Immature natural killer cell (primary cell): ENCODE results near the gene EPHB2. TPM values are rescaled to one million over a fixed set of nuclear protein-coding genes. Genes with fewer than 3 reads are reported as not detected.
"Not testable (repeated sequence)": the region's sequence is repeated elsewhere in the genome, so short reads cannot be mapped to it uniquely, and the experiment has no call there.

Experiments
- DNase-seq, 3 donors: peaks; one replicate each; pipeline ENCODE4 v3.0.0; 2022; ENCODE audit warnings: mixed read lengths in 1 of 3
- H3K27ac Mint-ChIP-seq, 6 donors: one replicate each; pipeline ENCODE4 v1.8.0; 2020; ENCODE audit warnings: mixed read lengths in 6 of 6, mild to moderate bottlenecking in 5 of 6, inconsistent platforms in 4 of 6, moderate library complexity in 3 of 6
- H3K27me3 Mint-ChIP-seq, 3 donors: one replicate each; pipeline ENCODE4 v1.8.0; 2020 to 2021; ENCODE audit warnings: low read depth in 3 of 3, mild to moderate bottlenecking in 3 of 3, mixed read lengths in 3 of 3, moderate library complexity in 3 of 3, inconsistent platforms in 1 of 3
- H3K36me3 Mint-ChIP-seq, 3 donors: one replicate each; pipeline ENCODE4 v1.8.0; 2020; ENCODE audit warnings: mixed read lengths in 3 of 3, inconsistent platforms in 2 of 3, mild to moderate bottlenecking in 2 of 3
- H3K4me1 Mint-ChIP-seq, 2 donors: one replicate each; pipeline ENCODE4 v1.8.0; 2020; ENCODE audit warnings: inconsistent platforms in 2 of 2, mild to moderate bottlenecking in 2 of 2, mixed read lengths in 2 of 2, moderate library complexity in 1 of 2
- H3K4me3 Mint-ChIP-seq, 5 donors: one replicate each; pipeline ENCODE4 v1.8.0; 2020; ENCODE audit warnings: mild to moderate bottlenecking in 5 of 5, mixed read lengths in 5 of 5, inconsistent platforms in 3 of 5, moderate library complexity in 3 of 5
- H3K9me3 Mint-ChIP-seq, 6 donors: one replicate each; pipeline ENCODE4 v1.8.0; 2020; ENCODE audit warnings: mild to moderate bottlenecking in 6 of 6, mixed read lengths in 6 of 6, inconsistent platforms in 4 of 6, moderate library complexity in 3 of 6
- polyA plus RNA-seq, 3 donors: library from polyadenylated mRNA; unstranded; fragments of 300-500 nt; fragmentation: Illumina TruSeq; gene quantifications; one replicate each; pipeline ENCODE4 v1.2.3, GENCODE V29; 2021

Gene EPHB2
- polyA plus RNA-seq, 3 donors from 2014 or later = not detected

DNA sequence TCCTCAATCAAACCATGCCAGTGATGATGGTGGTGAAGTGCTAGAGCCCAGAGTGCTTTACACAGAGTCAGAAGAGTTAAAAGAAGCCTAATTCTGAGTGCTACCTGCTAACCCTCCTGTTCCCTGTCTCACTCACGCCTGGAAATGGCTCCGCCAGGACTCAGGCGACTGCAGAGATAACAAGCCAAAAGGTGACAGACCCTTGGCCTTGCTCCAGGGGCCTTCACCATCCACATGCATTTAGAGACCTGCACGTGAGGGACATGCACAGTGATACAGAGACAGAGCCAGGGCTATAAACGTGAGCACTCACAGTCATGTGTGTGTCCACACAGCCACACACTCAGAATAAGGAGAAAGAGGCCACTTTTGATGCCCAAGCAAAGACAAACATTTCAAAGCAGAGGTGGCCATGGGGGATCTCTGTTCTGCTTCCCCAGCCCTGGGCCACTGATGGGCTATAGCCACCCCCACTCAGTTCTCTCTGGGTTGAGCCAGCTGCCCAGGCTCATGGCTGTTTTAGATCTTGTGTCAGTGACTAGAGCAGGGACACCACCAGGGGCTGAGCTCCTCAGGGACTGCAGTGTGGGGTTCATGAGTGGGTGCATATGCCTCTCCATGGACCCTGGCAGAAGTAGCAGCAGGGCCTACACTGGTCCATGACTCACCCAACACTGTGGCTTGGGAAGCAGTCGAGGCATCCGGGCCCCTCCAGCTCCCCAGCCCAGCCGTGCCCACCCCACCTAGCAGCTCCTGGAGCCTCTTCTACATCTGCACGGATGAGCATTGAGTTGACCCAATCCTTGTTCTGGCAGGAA is 117.2 kb downstream of the EPHB2 start:
- no peak overlapping the region for H3K4me3 Mint-ChIP-seq
- H3K27ac Mint-ChIP-seq = no peak overlapping the region
- peaks cover 0 to 1% (median 0%) of the 10 kb centered on the region in 6 donors for H3K9me3 Mint-ChIP-seq
- H3K4me1 Mint-ChIP-seq = no peaks in the 10 kb centered on the region
- no peak for DNase-seq
- H3K36me3 Mint-ChIP-seq = no peaks in the 10 kb centered on the region
- peaks cover 1 to 5% (median 3%) of the 10 kb centered on the region in 3 donors for H3K27me3 Mint-ChIP-seq

DNA sequence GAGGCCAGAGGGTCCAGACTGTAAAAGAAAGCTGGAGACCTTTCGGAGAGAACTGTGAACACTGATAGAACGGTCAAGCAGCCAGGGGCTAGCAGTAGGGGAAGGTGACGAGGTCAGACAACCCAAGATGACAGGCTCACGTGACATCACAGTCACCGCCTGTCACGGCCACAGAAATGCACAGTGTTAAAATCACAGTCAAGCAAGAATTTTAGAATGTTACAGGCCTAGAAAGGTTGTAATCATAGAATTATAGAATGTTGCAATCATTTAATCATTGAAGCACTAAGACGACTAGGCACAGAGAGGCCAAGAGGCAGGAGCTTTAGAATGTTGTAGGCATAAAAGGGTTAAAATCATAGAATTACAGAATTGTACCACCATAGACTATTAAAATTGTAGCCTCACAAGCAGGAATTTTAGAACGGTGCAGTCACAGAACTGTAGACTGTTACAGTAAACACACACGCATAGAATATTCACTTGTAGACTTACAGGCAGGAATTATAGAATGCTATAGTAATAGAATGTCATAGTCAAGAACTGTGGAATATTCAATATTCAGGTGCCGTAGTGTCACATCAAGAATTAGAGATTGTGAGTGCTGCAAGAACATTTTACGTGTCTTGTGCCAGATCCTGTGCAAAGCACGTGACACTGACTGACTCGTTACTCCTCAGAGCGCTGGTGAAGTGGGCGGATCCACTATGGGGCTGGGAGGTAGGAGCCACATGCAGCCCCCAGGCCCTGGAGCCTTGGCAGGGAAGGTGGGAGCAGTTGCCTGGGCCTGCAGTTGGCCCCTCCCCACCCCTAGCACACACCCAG is 118.1 kb downstream of the EPHB2 start:
- Mint-ChIP-seq H3K36me3 (no peaks in the 10 kb centered on the region), H3K27ac (no peak overlapping the region), H3K9me3 (no peaks in the 10 kb centered on the region), H3K4me1 (no peaks in the 10 kb centered on the region), H3K4me3 (no peak overlapping the region), H3K27me3 (peaks cover 1 to 5% (median 4%) of the 10 kb centered on the region in 3 donors)
- no peak for DNase-seq

DNA sequence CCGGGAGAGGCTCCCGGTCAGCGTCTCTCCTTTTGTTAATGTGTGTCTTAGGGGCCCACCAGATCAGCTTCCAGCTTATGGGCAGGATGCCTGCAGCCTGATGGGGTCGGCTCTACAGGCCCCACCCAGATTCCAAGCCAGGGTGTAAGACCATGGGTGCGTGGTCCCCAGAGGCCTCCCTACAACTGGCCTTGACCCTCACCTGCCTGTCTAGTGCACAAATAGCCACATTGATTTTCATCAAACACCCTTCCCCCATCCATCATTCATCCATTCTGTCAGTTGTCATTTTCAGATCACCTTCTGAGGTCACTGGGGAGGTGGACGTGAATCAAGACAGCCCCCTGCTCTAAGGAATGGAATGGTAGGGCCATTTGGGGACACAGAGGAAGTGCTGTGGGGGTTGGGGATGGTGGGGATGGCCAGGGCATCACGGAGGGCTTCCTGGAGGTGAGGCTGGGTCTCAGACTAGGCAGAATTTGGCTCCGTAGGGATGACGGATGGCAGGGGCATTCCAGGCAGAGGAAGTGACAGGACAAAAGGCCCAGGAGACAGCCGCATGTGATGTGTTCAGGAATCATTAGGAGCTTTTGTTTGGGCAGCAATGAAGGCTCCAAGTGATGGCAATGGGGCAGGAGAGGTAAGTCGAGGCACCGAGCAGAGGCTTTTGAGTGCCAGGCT is 118.8 kb downstream of the EPHB2 start:
- Mint-ChIP-seq H3K9me3 (no peaks in the 10 kb centered on the region), H3K36me3 (no peaks in the 10 kb centered on the region), H3K4me1 (no peaks in the 10 kb centered on the region), H3K27me3 (peaks cover 1 to 5% (median 4%) of the 10 kb centered on the region in 3 donors), H3K27ac (no peak overlapping the region), H3K4me3 (no peak overlapping the region)
- DNase-seq = no peak

DNA sequence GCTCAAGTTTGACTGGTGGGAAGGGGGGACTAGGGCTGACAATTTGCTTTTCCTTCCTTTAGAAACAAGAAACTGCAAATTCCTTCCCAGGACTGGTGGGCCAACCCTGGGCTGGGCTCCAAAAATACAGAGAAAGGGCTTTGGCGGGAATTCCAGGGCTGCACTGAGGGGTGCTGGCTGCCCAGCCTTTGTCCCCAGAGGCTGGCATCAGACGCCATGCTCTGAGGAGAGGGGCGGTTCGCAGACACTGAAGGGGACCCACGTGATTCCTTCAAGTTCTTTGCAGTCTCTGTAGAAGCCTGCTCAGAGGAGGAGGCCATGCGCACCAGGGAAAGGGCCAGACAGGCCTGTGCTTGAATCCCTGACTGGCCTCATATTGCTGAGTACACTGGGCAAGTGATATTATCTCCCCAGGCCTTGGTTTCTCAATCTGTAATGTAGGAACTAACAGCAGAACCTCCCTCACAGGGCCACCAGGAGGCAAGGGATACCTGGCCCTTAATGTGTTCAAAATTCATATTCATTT is 119.5 kb downstream of the EPHB2 start:
- no peaks in the 10 kb centered on the region for H3K4me1 Mint-ChIP-seq
- H3K36me3 Mint-ChIP-seq = no peaks in the 10 kb centered on the region
- peaks cover 1 to 5% (median 4%) of the 10 kb centered on the region in 3 donors for H3K27me3 Mint-ChIP-seq
- H3K4me3 Mint-ChIP-seq = no peak overlapping the region
- DNase-seq = no peak
- H3K9me3 Mint-ChIP-seq = no peaks in the 10 kb centered on the region
- H3K27ac Mint-ChIP-seq = no peak overlapping the region

DNA sequence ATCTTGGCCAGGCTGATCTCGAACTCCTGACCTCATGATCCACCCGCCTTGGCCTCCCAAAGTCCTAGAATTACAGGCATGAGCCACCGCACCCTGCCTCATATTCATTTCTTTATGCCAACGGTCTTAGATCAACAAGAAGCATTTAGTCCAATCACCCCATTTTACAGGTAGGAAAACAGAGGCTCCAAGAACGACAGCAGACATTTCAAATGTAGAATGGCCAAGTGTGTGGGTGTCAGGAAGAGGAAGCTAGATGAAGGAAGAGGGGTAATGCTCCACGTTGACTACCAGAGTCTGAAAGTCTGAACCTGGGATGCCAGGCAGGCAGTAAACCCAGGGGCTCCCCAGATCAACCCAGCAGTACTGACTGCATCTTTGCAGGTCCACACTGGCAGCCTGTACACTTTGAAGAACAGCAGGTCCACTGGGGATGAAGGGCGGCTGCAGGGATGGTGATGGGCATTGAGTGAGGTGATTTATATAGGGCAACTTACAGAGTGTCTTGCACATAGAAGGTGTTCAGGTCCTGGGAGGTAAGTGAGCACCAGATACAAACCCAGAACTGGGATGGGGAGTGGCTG is 120.2 kb downstream of the EPHB2 start:
- no peak overlapping the region for H3K27ac Mint-ChIP-seq
- peaks cover 1 to 4% (median 4%) of the 10 kb centered on the region in 3 donors for H3K27me3 Mint-ChIP-seq
- H3K36me3 Mint-ChIP-seq = no peaks in the 10 kb centered on the region
- H3K4me1 Mint-ChIP-seq = no peaks in the 10 kb centered on the region
- H3K9me3 Mint-ChIP-seq = no peaks in the 10 kb centered on the region
- no peak overlapping the region for H3K4me3 Mint-ChIP-seq
- no peak for DNase-seq

DNA sequence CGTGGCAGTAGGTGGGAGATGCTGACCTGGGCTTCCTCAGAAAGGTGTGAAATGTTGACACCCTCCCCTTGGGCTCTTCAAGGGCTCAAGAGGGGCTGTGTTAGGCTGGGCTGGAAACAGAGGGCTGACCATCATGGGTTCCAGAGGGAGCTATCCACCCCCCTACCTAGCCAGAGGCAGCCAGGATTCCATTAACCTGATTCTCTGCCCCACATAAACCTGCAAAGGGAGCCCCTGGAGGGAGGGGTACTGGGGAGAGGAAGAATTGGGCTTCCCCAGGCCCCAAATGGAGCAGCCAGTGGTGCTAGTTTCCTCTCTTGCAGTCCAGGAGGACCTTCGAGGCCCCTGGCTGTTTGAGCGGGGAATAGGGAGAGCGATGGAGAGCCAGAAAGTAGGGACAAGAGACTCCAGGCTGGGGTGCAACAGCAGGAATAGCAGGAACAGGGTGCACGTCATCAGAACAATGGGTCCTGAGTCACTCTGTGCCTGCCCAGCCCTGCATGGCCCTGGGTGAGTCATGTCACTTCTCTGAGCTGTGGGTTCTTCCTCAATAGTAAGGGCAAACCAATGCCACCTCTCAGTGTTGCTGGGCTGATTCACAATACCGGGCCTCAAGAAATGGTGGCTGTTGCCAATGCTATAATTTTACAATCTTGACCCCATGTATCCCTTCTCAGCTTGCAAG is 121.2 kb downstream of the EPHB2 start:
- Mint-ChIP-seq H3K4me1 (no peaks in the 10 kb centered on the region), H3K9me3 (no peaks in the 10 kb centered on the region), H3K27ac (no peak overlapping the region), H3K27me3 (peaks cover 1 to 4% (median 2%) of the 10 kb centered on the region in 3 donors), H3K36me3 (no peaks in the 10 kb centered on the region), H3K4me3 (no peak overlapping the region)
- DNase-seq = no peak

DNA sequence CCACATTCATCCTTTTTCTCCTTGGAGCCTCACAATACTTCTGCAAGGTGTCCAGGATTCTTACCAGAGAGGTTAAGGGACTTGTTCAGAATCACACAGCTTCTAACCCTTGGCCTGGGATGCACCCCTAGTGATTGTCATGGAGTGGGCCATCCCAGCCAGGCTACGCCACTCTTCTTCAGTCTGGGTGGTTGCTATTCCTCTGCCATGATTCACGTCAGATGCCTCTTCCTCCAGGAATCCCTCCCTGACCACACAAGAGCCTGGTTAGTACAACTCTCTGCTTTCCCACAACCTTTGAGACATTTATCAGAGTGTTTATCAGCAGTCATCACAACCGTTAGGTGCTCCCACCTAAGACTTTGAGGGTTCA is 121.8 kb downstream of the EPHB2 start:
- Mint-ChIP-seq H3K4me3 (no peak overlapping the region), H3K9me3 (no peaks in the 10 kb centered on the region), H3K36me3 (no peaks in the 10 kb centered on the region), H3K27ac (no peak overlapping the region), H3K4me1 (no peaks in the 10 kb centered on the region), H3K27me3 (peaks cover 1 to 3% (median 2%) of the 10 kb centered on the region in 3 donors)
- DNase-seq = no peak

DNA sequence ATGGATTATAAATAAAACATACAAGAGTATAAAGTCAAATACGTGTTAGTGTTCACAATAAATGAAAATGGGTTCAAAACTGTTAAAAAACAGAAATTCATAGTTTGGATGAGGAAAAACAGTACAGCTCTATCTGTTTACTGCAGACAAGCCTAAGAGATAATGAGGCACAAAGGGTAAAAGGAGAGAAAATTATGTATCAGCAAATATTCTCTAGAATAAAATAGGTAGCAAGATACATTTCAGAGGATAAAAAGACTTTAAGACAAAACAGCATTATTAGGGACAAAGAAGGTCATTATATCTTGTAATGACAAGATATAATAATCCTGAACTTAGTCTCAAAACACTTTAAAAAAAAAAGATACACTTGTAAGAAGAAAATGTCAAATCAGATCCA is 123.1 kb downstream of the EPHB2 start:
- peaks cover 1 to 10% (median 3%) of the 10 kb centered on the region in 3 donors for H3K27me3 Mint-ChIP-seq
- no peak for DNase-seq
- H3K4me3 Mint-ChIP-seq = no peak overlapping the region
- H3K36me3 Mint-ChIP-seq = no peaks in the 10 kb centered on the region
- no peak overlapping the region for H3K27ac Mint-ChIP-seq
- no peaks in the 10 kb centered on the region for H3K9me3 Mint-ChIP-seq
- no peaks in the 10 kb centered on the region for H3K4me1 Mint-ChIP-seq

DNA sequence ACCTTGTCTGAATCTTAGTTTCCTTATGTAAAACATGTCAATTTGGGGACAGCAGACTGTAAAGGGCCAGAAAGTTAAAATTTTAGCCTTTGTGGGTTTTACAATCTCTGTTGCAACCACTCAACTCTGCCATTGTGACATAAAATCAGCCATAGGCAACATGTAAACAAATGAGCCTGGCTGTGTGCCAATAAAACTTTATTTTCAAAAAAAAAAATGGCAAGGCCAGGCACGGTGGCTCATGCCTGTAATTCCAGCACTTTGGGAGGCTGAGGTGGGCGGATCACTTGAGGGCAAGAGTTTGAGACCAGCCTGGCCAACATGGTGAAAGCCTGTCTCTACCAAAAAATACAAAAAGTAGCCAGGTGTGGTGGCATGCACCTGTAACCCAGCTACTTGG is 123.8 kb downstream of the EPHB2 start:
- not testable (repeated sequence) for H3K27ac Mint-ChIP-seq, H3K27me3 Mint-ChIP-seq

DNA sequence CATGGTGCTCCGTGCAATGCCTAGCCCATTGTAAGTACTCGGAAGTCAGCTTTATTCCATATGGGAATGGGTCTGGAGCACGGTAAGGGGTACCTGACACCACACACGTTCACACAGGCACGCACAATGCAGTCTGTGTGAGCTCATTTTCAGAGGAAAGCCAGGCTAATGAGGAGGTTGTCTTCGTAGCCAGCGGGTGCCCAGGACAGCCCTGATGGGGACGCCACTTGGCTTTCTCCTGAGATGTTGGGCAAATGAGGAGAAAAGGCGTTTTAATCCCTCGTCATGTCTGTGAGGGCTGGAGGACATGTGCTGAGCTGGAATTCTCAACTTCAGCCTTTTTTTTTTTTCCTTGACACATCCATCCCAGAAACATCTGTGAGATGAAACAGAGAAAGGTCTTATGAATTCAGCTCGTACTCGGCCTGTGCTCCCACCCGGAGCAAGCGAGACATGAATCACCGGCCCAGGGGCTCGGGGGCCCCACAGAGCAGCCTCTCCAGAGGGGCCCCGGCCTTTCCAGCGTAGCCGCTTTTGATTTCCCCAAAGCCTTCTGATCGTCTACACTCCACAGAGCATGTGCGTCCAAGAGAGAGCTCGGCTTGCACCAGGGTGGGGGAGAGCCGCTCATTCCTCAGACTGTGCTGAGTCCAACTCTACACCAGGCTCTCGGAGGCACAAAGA is 125.1 kb downstream of the EPHB2 start:
- no peak for DNase-seq
- H3K27me3 Mint-ChIP-seq = peaks cover 0 to 10% (median 1%) of the 10 kb centered on the region in 3 donors
- H3K27ac Mint-ChIP-seq = no peak overlapping the region
- no peaks in the 10 kb centered on the region for H3K36me3 Mint-ChIP-seq
- H3K4me1 Mint-ChIP-seq = no peaks in the 10 kb centered on the region
- H3K4me3 Mint-ChIP-seq = no peak overlapping the region
- no peaks in the 10 kb centered on the region for H3K9me3 Mint-ChIP-seq

More for the DNA sequence above, 123.8 kb downstream of the EPHB2 start:
- not testable (repeated sequence) for H3K4me3 Mint-ChIP-seq, H3K9me3 Mint-ChIP-seq, H3K4me1 Mint-ChIP-seq, DNase-seq, H3K36me3 Mint-ChIP-seq

DNA sequence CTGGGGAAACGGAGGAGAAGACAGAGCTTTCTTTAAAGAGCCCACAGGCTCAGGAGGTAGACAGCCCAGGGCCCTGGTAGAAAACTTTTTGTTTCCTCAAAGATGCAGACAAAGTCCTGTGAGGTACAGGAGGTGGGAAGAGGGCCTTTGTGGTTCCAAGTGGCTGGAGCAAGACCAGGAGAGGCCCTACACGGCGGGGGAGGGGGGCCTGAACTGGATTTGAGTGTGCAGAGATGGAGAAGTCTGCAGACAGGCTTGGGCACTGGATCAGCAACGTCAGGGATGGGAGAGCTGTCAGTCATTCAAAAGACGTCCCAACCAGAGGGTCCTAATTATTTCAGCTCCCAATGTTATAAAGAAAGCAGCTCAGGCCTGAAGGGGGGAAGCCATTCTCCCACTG is 126.2 kb downstream of the EPHB2 start:
- Mint-ChIP-seq H3K4me1 (no peaks in the 10 kb centered on the region), H3K9me3 (no peaks in the 10 kb centered on the region), H3K27me3 (peaks cover 1 to 10% (median 3%) of the 10 kb centered on the region in 3 donors), H3K4me3 (no peak overlapping the region), H3K27ac (no peak overlapping the region), H3K36me3 (no peaks in the 10 kb centered on the region)
- no peak for DNase-seq

DNA sequence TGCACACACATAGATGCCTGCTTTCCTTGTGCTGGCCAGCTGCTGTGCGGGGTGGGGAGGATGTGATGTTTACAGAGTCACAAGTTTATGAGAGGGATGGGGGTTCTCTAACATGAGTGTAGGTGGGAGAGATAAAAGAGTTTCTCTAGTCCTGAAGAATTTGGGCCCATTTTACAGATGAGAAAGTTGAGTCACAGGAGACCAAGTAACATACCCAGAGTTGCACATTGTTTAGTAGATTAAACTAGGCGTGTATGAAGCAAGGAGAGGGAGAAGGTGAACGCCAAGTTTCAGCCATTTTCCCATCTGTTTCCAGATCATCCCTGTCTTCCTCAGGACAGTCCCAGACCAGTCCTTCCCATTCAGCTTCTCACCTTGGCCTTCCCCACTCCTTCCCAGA is 126.7 kb downstream of the EPHB2 start:
- Mint-ChIP-seq H3K27me3 (peaks cover 1 to 10% (median 3%) of the 10 kb centered on the region in 3 donors), H3K4me1 (no peaks in the 10 kb centered on the region), H3K9me3 (no peaks in the 10 kb centered on the region), H3K36me3 (no peaks in the 10 kb centered on the region), H3K27ac (no peak overlapping the region), H3K4me3 (no peak overlapping the region)
- DNase-seq = no peak

DNA sequence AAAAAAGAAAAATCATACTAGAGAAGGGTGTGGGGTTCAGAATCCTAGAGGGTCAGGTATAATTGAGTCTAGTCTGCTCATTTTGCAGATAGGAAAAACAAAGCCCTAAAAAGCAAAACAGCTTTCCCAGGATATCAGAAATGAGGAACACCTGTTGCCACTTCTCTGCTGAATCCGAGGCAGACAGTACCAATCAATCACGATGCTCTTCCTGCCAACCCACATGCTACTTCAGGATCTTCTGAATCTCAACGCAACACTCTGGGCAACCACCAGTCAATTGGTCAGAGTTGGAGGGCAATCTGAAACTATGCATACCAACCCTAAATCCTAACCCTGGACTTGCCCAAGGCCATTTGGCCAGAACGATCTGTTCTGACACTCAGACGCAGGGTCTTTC is 128.3 kb downstream of the EPHB2 start:
- Mint-ChIP-seq H3K27me3 (peaks cover 2 to 8% (median 3%) of the 10 kb centered on the region in 3 donors), H3K4me1 (no peaks in the 10 kb centered on the region), H3K9me3 (no peaks in the 10 kb centered on the region), H3K27ac (no peak overlapping the region), H3K36me3 (no peaks in the 10 kb centered on the region), H3K4me3 (no peak overlapping the region)
- no peak for DNase-seq
